Measurements from ENCODE around the gene GRIK3. TPM values are rescaled to one million over a fixed set of nuclear protein-coding genes. Genes with fewer than 3 reads are reported as not detected.

The GRIK3 gene
- total and polyA plus RNA-seq, 2 of the 8 experiments (the other 6 are each of a cell fraction or from before 2014, with no cell fraction given), result 2.1 to 3.4 TPM

GRCh38 chr1:36937371-36937770 is 96.9 kb downstream of the GRIK3 start:
- Histone ChIP-seq H3K4me2 (ENCODE audit: insufficient read depth in 1 of 2, low read depth in 2 of 2, low read length in 2 of 2) (no peak overlapping the region), H3K23me2 (ENCODE audit: low read depth, low read length) (no peaks in the 10 kb centered on the region; the same call in 1 of the 2 replicates), H3K9ac (replicated peaks in 1 of 4; ENCODE audit: extremely low read depth in 1 of 4, low read depth in 3 of 4, low read length in 3 of 4) (no peak overlapping the region), H2BK20ac (ENCODE audit: low read length) (no peak overlapping the region), H3K9me3 (ENCODE audit: insufficient read depth in 2 of 2, low read depth in 1 of 2, low read length in 1 of 2) (no peaks in the 10 kb centered on the region), H4K5ac (ENCODE audit: insufficient read length, low read depth, low read length) (no peak overlapping the region), H4K20me1 (replicated peaks in 1 of 2; ENCODE audit: control insufficient read depth in 1 of 2, insufficient read depth in 2 of 2, low read length in 2 of 2) (peaks cover 0 to 2% of the 10 kb centered on the region in 2 experiments), H3K18ac (ENCODE audit: extremely low read depth, low read length) (no peak overlapping the region), H2BK120ac (replicated peaks; ENCODE audit: low read depth, low read length) (no peak overlapping the region), H3K4me1 (replicated peaks in 1 of 4; ENCODE audit: control insufficient read depth in 3 of 4, insufficient read depth in 4 of 4, low read length in 3 of 4) (peaks cover 0 to 4% (median 2%) of the 10 kb centered on the region in 4 experiments; a peak in 2 of 7 replicates), H3K36me3 (ENCODE audit: control insufficient read depth in 2 of 4, insufficient read depth in 4 of 4, low read length in 3 of 4) (no peaks in the 10 kb centered on the region), H2BK12ac (ENCODE audit: low read depth, low read length) (no peak overlapping the region), H3K79me2 (ENCODE audit: control insufficient read depth in 1 of 2, insufficient read depth in 2 of 2, low read length in 2 of 2) (no peaks in the 10 kb centered on the region), H3K56ac (replicated peaks; ENCODE audit: insufficient read length, low read depth, low read length) (no peak overlapping the region), H2BK15ac (ENCODE audit: low read length) (no peak overlapping the region), H2AFZ (ENCODE audit: low read length) (no peak overlapping the region), H4K91ac (replicated peaks; ENCODE audit: insufficient read length, low read length) (no peak overlapping the region), H3K27ac (ENCODE audit: low read depth, low read length) (no peak overlapping the region; the same call in 1 of the 2 replicates), H2AK5ac (ENCODE audit: low read depth, low read length) (no peak overlapping the region), H3K4ac (replicated peaks; ENCODE audit: insufficient read length, low read depth, low read length) (no peak overlapping the region), H3K79me1 (ENCODE audit: low read depth, low read length) (no peaks in the 10 kb centered on the region), H3K14ac (ENCODE audit: insufficient read length) (no peak overlapping the region), H2BK5ac (ENCODE audit: low read depth, low read length) (no peak overlapping the region), H3K27me3 (replicated peaks in 1 of 4; ENCODE audit: control insufficient read depth in 3 of 4, extremely low read depth in 1 of 4, insufficient read depth in 3 of 4, low read length in 3 of 4) (no peaks in the 10 kb centered on the region), H4K8ac (ENCODE audit: extremely low read depth, insufficient read depth, low read length) (no peak overlapping the region), H3K4me3 (ENCODE audit: extremely low read depth in 1 of 4, insufficient read depth in 2 of 4, low read depth in 3 of 4, low read length in 4 of 4) (no peak overlapping the region), H3K23ac (ENCODE audit: insufficient read length) (no peak overlapping the region)
- TF ChIP-seq POLR2A (IDR thresholded peaks at IDR 0.05; ENCODE audit: control extremely low read depth in 1 of 2, low read depth in 2 of 2, low read length in 2 of 2) (no peak), CEBPB (IDR thresholded peaks at IDR 0.05; ENCODE audit: low read depth, low read length) (no peak), SIN3A (conservative IDR thresholded peaks at IDR 0.05 in 1 of 2, IDR thresholded peaks at IDR 0.05 in 1 of 2; ENCODE audit: low read depth in 1 of 2, low read length in 2 of 2) (no peak), ZNF274 (IDR thresholded peaks at IDR 0.05; ENCODE audit: borderline replicate concordance, extremely low read depth, low read length) (no peak)
- WGBS, 2 experiments (ENCODE audit: extremely low coverage in 1 of 2, insufficient coverage in 1 of 2, insufficient read length in 1 of 2, insufficient replicate concordance in 2 of 2, low coverage in 1 of 2, low lambda C conversion rate in 2 of 2, missing lambda C conversion rate in 1 of 2), result 85% methylated on average over 6 of the region's 6 CpGs; no CpG with 5 or more reads in 1 of the 2 experiments
- POLR2A ChIA-PET (ENCODE audit: partially characterized antibody), result no interaction called here
- FAIRE-seq (no peak), DNase-seq (ENCODE audit: low read depth in 1 of 2, low spot score in 2 of 2) (no peak)
- CTCF ChIA-PET (ENCODE audit: partially characterized antibody), result interaction anchor here (0.8 to 2.0 kb wide), 12 partner anchors 9 to 390 kb away, joined by 3 to 8 read pairs (median 3); no protein-coding TSS in a partner anchor
